AG09319 (cell line): ENCODE results near the gene PNKP.

ENCODE experiments used
- DNase-seq: peaks from one replicate; pipeline ENCODE4 v3.0.0-alpha.2; 2010; ENCODE audit warnings: low read depth; ENCODE audit errors: extremely low read depth
- TF ChIP-seq, protein P1 (sequence below): IDR thresholded peaks from 2 replicates; pipeline ENCODE4 v1.5.1; 2011; ENCODE audit warnings: low read depth, mild to moderate bottlenecking, inconsistent platforms, low read length, moderate library complexity

Gene PNKP

DNA sequence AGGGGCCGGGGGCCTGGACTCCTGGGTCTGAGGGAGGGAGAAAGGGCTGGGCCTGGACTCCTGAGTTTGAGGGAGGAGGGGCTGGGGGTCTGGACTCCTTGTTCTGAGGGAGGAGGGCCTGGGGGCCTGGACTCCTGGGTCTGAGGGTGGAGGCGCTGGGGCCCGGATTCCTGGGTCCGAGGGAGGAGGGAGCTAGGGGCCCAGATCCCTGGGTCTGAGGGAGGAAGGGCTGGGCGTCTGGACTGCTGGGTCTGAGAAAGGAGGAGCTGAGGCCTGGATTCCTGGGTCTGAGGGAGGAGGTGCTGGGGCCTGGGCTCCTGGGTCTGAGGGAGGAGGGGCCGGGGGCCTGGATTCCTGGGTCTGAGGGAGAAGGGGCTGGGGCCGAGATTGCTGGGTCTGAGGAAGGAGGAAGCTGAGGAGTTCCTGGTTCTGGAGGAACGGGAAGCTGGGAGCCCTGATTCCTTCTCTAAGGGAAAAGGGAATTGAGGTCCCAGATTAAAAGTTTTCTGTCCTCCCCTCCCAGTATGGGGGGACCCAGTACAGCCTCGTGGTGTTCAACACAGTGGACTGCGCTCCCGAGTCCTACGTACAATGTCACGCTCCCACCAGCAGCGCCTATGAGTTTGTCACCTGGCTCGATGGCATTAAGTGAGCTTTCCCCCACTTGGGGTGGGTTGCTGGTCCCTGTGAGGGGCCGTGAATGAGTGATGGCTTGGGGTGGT lies 48.6 kb downstream of the PNKP start:
- TF ChIP-seq, protein P1, sequence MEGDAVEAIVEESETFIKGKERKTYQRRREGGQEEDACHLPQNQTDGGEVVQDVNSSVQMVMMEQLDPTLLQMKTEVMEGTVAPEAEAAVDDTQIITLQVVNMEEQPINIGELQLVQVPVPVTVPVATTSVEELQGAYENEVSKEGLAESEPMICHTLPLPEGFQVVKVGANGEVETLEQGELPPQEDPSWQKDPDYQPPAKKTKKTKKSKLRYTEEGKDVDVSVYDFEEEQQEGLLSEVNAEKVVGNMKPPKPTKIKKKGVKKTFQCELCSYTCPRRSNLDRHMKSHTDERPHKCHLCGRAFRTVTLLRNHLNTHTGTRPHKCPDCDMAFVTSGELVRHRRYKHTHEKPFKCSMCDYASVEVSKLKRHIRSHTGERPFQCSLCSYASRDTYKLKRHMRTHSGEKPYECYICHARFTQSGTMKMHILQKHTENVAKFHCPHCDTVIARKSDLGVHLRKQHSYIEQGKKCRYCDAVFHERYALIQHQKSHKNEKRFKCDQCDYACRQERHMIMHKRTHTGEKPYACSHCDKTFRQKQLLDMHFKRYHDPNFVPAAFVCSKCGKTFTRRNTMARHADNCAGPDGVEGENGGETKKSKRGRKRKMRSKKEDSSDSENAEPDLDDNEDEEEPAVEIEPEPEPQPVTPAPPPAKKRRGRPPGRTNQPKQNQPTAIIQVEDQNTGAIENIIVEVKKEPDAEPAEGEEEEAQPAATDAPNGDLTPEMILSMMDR, result no peak
- no peak for DNase-seq

DNA sequence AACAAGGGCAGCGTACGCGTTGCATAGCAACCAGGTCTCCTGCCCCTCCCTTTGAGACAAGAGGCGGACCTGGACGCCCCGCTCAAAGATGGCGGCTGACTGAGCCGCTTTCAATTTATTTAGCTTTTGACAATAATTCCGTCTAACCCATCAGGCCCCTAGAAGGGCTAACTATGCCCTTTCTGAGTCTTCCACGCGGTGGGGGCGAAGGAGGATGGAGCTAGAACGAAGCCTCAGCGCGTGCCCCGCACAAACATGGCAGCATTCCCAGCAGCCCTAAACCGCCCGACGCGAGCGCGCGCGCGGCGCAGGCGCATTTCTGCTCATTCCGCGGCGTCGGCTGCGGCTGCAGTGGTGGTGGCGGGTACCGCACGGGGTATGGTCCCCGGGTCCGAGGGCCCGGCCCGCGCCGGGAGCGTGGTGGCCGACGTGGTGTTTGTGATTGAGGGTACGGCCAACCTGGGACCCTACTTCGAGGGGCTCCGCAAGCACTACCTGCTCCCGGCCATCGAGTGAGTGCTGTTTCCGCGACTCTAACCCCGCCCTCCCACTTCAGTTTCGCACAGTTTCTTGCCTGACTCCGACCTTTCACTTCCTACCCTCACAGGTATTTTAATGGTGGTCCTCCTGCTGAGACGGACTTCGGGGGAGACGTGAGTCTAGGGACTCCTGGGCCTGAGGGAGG lies 49.3 kb downstream of the PNKP start, which contains the start of gene MED25:
Gene MED25 (plus strand): TSS at position 326 of the 685 bp plus-strand sequence. CDS start 53 bp downstream, at position 379.
- TF ChIP-seq, protein P1, result no peak; the same call in 1 of the 2 replicates

DNA sequence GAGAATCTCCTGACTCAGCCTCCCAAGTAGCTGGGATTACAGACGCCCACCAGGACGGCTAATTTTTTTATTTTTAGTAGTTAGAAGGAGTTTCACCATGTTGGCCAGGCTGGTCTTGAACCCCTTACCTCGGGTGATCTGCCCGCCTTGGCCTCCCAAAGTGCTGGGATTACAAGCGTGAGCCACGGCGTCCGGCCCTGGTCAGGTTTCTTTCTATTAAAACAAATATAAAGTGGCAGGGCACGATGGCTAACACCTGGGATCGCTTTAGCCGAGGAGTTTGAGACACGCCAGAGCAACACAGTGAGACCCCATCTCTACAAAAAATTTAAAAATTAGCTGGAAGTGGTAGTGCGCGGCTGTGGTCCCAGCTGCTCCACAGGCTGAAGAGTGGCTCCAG lies 50.8 kb downstream of the PNKP start:
- TF ChIP-seq, protein P1, result no peak
- no peak for DNase-seq

More for the DNA sequence above, 49.3 kb downstream of the PNKP start, which contains the start of gene MED25:
- DNase-seq, result peak; percentile 61

DNA sequence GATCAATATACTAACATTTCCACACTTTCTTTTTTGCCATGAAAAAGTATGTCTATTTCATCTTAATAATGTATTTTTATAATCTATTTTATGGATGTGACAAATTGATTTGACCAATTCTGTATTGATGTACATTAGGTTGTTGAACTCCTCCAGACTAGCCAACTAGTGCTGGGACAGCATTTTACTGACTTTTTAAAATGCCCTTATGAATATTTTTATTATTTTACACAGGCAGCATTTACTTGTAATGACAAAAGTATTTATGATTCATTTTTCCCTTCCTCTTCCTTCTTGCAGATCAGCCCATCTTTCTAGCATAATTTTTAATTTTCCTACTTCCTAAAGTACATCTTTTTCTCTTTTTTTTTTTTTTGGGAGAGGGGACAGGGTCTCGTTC lies 53.4 kb downstream of the PNKP start:
- no peak for DNase-seq

DNA sequence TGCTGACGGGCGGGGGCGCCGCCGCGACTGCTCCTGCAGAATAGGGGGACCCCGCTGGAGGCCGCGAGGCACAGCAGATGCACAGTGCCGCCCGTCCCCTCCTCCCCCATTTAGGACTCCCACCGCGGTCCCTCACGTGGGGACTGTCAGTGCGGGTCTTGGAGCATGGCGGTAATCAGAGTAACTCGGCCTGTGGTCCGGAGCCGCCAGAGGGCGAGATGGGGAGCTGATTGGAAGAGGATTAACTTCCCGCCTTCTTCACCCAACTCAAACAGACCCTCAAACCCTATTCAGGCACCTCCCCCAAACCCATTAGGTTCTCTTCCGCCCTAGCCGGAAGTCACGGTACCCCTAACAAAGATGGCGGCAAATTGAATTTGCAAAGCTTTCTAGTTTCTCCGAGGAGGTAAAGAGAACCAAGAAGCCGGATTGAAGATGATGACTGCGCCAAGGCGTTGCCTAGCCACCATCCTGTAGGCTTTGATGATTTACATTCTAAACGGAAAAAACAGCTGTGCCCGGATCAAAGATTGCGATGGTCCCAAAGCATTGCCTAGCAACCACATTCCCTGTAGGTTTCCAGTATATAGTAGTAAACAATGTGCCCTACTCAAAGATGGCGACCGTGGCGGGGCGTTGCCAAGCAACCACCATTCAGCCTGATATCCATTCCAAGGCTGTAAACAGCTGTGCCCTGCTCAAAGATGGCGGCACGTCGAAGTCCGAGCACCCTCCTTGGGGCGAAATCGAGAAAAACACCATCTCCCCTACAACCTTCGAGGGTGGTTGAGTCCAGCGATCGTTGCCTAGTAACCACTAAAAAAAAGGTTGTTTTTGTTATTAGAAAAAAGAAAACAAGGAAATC lies 54.1 kb downstream of the PNKP start, which contains the start of gene FUZ:
Gene FUZ (minus strand): TSS at position 296 of the 865 bp plus-strand sequence. CDS start 186 bp downstream, at position 110.
- TF ChIP-seq, protein P1, result peak; percentile 15
- peak; percentile 96 for DNase-seq

More for the DNA sequence above, 53.4 kb downstream of the PNKP start:
- TF ChIP-seq, protein P1, result no peak

DNA sequence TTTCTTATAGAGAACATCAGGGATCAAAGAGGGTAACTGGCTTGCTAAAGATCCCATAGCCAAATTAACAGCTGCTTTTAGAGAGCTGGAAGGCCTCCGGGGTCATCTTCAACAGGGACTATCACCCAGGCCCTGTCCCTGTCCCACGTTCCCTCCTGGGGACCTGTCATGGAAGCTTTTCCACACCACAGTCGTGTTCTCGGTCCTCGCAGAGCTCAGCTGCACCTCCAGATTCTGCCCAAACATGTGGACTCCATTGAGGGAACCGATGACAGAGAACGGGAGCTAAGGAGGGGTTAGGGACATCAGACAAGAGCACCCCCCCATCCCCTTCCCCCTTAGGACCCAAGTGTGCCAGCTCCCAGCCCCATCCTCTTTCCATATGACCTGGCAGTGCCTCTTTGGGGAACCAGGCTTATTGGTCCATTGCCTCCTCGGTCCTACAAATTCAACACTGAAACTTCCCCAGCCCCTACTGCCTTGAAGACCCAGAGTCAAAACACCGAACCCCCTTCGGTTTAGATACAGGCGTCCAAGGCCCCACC lies 54.9 kb downstream of the PNKP start:
- DNase-seq, result no peak

More for the DNA sequence above, 54.9 kb downstream of the PNKP start:
- TF ChIP-seq, protein P1, result no peak
